Mucosa of descending colon (tissue), 3 donors: ENCODE results near the gene PCDHB9. TPM values are rescaled to one million over a fixed set of nuclear protein-coding genes. Genes with fewer than 3 reads are reported as not detected.
"Not testable (repeated sequence)": the region's sequence is repeated elsewhere in the genome, so short reads cannot be mapped to it uniquely, and the experiment has no call there.

ENCODE experiments used
- ATAC-seq: fragments of 200-7000 bp; cut with Tn5 transposase; one replicate; pipeline ENCODE4 v1.9.1; 2020; ENCODE audit warnings: mild to moderate bottlenecking, moderate library complexity
- DNase-seq, 3 donors: peaks; one replicate each; pipeline ENCODE4 v3.0.0-alpha.2; 2020
- H3K36me3 ChIP-seq: fragments of 200-600 bp; one replicate; pipeline ENCODE4 v1.8.0; 2021; ENCODE audit warnings: low read depth, mild to moderate bottlenecking
- H3K4me1 ChIP-seq: fragments of 200-600 bp; one replicate; pipeline ENCODE4 v1.8.0; 2021; ENCODE audit warnings: low read depth, mild to moderate bottlenecking
- H3K4me3 ChIP-seq: fragments of 200-600 bp; one replicate; pipeline ENCODE4 v1.8.0; 2021; ENCODE audit warnings: mild to moderate bottlenecking
- H3K9me3 ChIP-seq: fragments of 200-600 bp; one replicate; pipeline ENCODE4 v1.8.0; 2021; ENCODE audit warnings: mild to moderate bottlenecking
- intact Hi-C, 2 donors: fragments of 100-400 bp; cut with DNase I in 1 of 2; cut with micrococcal nuclease in 1 of 2; formaldehyde crosslinking; loops; one replicate each; pipeline versions ENCODE4 v1.11.0 to v1.11.1; 2022; cut with DNase I, micrococcal nuclease
- total RNA-seq, 3 donors: library from RNA; stranded (reverse); fragmentation: NEBNext Ultra II Directional in 2 of 3; extraction: Animal tissue kit (Norgen Biotek cat#: 25700) in 2 of 3; gene quantifications; one replicate each; pipeline versions ENCODE4 v1.2.1 to v1.2.4, GENCODE V29; 2021 to 2023
- TF ChIP-seq, protein P1 (sequence below): fragments of 200-600 bp; IDR thresholded peaks from one replicate; pipeline ENCODE4 v1.8.0; 2022; ENCODE audit warnings: antibody characterized with exemption, mild to moderate bottlenecking
- donor health status: DM: no; HTN: no; CAD: no; lungs with moderate emphysema.
- donor health status: DM: no; HTN: no; CAD: no.
- donor health status: DM: no; HTN: yes; CAD: no.

PCDHB9 gene
- total RNA-seq, 3 donors from 2014 or later, result 0.26 to 2.4 (median 0.70) TPM

- H3K9me3 ChIP-seq, result peaks cover 55% of the 10 kb centered on the region
Observed at GRCh38 chr5:141155540-141156374, 31.2 kb upstream of the PCDHB9 start.

DNA sequence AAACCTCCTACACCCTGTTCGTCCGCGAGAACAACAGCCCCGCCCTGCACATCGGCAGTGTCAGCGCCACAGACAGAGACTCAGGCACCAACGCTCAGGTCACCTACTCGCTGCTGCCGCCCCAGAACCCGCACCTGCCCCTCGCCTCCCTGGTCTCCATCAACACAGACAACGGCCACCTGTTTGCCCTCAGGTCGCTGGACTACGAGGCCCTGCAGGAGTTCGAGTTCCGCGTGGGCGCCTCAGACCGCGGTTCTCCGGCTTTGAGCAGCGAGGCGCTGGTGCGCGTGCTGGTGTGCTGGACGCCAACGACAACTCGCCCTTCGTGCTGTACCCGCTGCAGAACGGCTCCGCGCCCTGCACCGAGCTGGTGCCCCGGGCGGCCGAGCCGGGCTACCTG, 29.6 kb upstream of the PCDHB9 start:
- intact Hi-C loops, ATAC-seq, DNase-seq, H3K4me1 ChIP-seq, H3K36me3 ChIP-seq, H3K4me3 ChIP-seq: not testable (repeated sequence)
- peaks cover 47% of the 10 kb centered on the region for H3K9me3 ChIP-seq

More at GRCh38 chr5:141155540-141156374, 31.2 kb upstream of the PCDHB9 start:
- Histone ChIP-seq H3K36me3 (no peaks in the 10 kb centered on the region), H3K4me1 (no peaks in the 10 kb centered on the region), H3K4me3 (no peak overlapping the region)
- ATAC-seq, result no peak
- TF ChIP-seq, protein P1, sequence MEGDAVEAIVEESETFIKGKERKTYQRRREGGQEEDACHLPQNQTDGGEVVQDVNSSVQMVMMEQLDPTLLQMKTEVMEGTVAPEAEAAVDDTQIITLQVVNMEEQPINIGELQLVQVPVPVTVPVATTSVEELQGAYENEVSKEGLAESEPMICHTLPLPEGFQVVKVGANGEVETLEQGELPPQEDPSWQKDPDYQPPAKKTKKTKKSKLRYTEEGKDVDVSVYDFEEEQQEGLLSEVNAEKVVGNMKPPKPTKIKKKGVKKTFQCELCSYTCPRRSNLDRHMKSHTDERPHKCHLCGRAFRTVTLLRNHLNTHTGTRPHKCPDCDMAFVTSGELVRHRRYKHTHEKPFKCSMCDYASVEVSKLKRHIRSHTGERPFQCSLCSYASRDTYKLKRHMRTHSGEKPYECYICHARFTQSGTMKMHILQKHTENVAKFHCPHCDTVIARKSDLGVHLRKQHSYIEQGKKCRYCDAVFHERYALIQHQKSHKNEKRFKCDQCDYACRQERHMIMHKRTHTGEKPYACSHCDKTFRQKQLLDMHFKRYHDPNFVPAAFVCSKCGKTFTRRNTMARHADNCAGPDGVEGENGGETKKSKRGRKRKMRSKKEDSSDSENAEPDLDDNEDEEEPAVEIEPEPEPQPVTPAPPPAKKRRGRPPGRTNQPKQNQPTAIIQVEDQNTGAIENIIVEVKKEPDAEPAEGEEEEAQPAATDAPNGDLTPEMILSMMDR, result no peak
- intact Hi-C loops, result no loop called here
- DNase-seq, result no peak

DNA sequence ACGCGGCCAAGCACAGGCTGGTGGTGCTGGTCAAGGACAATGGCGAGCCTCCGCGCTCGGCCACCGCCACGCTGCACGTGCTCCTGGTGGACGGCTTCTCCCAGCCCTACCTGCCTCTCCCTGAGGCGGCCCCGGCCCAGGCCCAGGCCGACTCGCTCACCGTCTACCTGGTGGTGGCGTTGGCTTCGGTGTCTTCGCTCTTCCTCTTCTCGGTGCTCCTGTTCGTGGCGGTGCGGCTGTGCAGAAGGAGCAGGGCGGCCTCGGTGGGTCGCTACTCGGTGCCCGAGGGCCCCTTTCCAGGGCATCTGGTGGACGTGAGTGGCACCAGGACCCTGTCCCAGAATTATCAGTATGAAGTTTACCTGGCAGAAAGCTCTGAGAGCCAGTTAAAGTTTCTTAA, 29.1 kb upstream of the PCDHB9 start:
- DNase-seq, H3K4me1 ChIP-seq, H3K36me3 ChIP-seq, H3K4me3 ChIP-seq, ATAC-seq, intact Hi-C loops: not testable (repeated sequence)
- peaks cover 42% of the 10 kb centered on the region for H3K9me3 ChIP-seq

- H3K4me1 ChIP-seq, result no peaks in the 10 kb centered on the region
- H3K36me3 ChIP-seq, result no peaks in the 10 kb centered on the region
- H3K9me3 ChIP-seq, result peaks cover 51% of the 10 kb centered on the region
- TF ChIP-seq, protein P1, result no peak
- intact Hi-C loops, result no loop called here
- no peak for DNase-seq
- H3K4me3 ChIP-seq, result no peak within 1 kb of the TSS
- no peak for ATAC-seq
Observed at GRCh38 chr5:141172381-141173204, 14.4 kb upstream of the PCDHB9 start, which contains the start of gene PCDHB7. PCDHB7 (plus strand) TSS chr5:141172644; CDS start chr5:141172836, 192 bp downstream.

DNA sequence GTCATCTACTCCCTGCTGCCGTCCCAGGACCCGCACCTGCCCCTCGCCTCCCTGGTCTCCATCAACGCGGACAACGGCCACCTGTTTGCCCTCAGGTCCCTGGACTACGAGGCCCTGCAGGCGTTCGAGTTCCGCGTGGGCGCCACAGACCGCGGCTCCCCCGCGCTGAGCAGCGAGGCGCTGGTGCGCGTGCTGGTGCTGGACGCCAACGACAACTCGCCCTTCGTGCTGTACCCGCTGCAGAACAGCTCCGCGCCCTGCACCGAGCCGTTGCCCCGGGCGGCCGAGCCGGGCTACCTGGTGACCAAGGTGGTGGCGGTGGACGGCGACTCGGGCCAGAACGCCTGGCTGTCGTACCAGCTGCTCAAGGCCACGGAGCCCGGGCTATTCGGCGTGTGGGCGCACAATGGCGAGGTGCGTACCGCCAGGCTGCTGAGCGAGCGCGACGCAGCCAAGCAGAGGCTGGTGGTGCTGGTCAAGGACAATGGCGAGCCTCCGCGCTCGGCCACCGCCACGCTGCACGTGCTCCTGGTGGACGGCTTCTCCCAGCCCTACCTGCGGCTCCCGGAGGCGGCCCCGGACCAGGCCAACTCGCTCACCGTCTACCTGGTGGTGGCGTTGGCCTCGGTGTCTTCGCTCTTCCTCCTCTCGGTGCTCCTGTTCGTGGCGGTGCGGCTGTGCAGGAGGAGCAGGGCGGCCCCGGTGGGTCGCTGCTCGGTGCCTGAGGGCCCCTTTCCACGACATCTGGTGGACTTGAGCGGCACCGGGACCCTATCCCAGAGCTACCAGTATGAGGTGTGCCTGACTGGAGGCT, 12.5 kb upstream of the PCDHB9 start:
- ATAC-seq, H3K4me3 ChIP-seq, H3K4me1 ChIP-seq, H3K36me3 ChIP-seq, DNase-seq, intact Hi-C loops: not testable (repeated sequence)
- peaks cover 59% of the 10 kb centered on the region for H3K9me3 ChIP-seq

DNA sequence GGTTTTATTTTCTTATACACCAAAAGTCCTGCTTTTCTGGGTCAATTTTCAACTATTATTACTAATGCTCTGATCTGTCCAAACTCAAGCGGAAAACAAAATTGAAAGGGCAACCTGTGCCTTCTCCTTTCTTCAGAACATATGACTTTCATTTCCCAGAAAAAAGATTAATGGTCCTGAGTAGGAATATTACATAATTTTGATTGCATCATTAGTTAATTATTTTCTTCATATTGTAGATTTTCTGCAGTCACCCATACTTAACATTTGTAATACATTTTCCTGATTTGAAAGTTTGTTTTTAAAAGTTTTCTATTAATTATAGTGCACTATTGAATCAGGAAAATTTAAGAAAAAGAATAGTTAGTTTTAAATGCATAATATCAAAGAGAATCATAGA, 11.0 kb upstream of the PCDHB9 start:
- Histone ChIP-seq H3K4me3 (no peak overlapping the region), H3K36me3 (no peaks in the 10 kb centered on the region), H3K4me1 (no peaks in the 10 kb centered on the region), H3K9me3 (peaks cover 62% of the 10 kb centered on the region)
- DNase-seq (no peak), ATAC-seq (no peak)
- intact Hi-C loops, result no loop called here
- TF ChIP-seq, protein P1, result no peak

GRCh38 chr5:141177577-141178191, 9.3 kb upstream of the PCDHB9 start, which contains the start of gene PCDHB8:
PCDHB8 (plus strand) TSS chr5:141177790; CDS start chr5:141178035, 245 bp downstream.
- H3K4me1 ChIP-seq, H3K36me3 ChIP-seq, DNase-seq, H3K4me3 ChIP-seq, intact Hi-C loops, ATAC-seq: not testable (repeated sequence)
- H3K9me3 ChIP-seq, result peaks cover 69% of the 10 kb centered on the region

- DNase-seq, intact Hi-C loops, H3K4me1 ChIP-seq, H3K36me3 ChIP-seq, ATAC-seq, H3K4me3 ChIP-seq: not testable (repeated sequence)
- H3K9me3 ChIP-seq, result peaks cover 61% of the 10 kb centered on the region
Observed at GRCh38 chr5:141179371-141179770, 7.6 kb upstream of the PCDHB9 start.

DNA sequence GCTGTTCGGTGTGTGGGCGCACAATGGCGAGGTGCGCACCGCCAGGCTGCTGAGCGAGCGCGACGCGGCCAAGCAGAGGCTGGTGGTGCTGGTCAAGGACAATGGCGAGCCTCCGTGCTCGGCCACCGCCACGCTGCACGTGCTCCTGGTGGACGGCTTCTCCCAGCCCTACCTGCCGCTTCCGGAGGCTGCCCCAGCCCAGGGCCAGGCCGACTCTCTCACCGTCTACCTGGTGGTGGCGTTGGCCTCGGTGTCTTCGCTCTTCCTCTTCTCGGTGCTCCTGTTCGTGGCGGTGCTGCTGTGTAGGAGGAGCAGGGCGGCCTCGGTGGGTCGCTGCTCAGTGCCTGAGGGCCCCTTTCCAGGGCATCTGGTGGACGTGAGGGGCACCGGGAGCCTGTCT, 7.1 kb upstream of the PCDHB9 start:
- H3K9me3 ChIP-seq, result peaks cover 61% of the 10 kb centered on the region
- H3K36me3 ChIP-seq, ATAC-seq, DNase-seq, H3K4me3 ChIP-seq, intact Hi-C loops, H3K4me1 ChIP-seq: not testable (repeated sequence)
